GM21723 (cell line): Measurements from ENCODE around the gene DEPDC5.
A peak's percentile ranks its signal among the peaks of the same experiment; 100 is the strongest.

Experiments used
- ATAC-seq: cut with Tn5 transposase; IDR thresholded peaks from one replicate; pipeline ENCODE4 v1.9.1; 2021; ENCODE audit warnings: mild to moderate bottlenecking, moderate library complexity; ENCODE audit not compliant: unreplicated experiment

The DEPDC5 gene

DNA sequence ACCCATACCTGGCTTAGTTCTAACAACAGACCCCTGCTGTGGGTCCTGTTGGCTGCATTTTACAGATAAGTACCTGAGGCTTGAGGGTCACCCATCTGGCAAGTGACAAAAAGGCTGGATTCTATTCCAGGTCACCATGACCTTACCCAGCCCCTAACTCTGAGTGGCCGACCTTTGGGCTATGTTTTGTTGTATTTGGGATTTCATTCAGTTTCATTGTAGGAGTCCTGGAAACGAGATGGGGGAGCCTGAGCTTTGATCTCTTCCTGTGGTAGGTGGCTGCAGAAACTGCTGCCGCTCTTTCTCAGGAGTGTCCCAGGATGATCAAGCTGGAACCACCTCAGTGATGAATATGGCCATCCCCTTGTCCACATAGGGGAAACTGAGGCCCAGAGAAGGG, 165.9 kb downstream of the DEPDC5 start:
- no peak for ATAC-seq

DNA sequence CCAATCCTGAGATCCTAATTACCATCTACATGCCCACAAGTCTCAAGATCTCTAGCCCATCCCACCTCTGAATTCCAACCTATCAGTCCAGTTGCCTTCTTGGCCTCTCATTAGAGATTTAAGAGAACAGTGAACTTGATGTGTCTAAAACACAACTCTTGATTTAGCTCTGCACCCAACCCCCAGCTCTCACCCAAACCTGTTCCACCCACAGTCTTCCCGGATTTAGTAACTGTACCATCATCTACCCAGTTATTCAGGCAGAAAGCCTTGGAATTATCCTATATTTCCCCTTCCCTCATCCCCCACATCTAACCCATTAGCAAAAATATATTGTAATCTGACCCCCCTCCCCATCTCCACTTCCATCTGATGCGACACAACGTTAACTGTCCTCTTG, 166.5 kb downstream of the DEPDC5 start:
- no peak for ATAC-seq

DNA sequence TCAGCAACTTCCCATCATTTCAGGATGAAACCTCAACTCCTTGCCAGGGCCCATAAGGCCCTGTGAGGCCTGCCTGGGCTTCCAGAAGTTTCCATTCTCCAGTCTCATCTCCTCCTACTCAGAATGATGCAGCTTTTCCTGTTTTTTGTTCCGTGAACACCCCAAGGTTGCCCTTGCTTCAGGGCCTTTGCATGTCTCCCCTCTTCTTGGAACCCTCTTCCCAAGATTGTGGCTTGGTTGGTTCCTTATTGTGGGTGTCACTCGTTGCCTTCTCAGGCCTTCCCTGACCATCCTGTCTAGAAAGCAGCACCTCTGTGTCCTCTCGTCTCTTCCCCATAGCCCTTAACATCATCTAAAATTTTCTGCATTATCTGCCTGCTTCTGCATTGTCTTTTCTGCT, 167.3 kb downstream of the DEPDC5 start:
- no peak for ATAC-seq

- ATAC-seq = no peak
These were observed 168.7 kb downstream of the DEPDC5 start for GRCh38 chr22:31922534-31922933.

GRCh38 chr22:31923136-31923535, 169.3 kb downstream of the DEPDC5 start:
- no peak for ATAC-seq

GRCh38 chr22:31923747-31924146, 169.9 kb downstream of the DEPDC5 start:
- ATAC-seq = no peak

DNA sequence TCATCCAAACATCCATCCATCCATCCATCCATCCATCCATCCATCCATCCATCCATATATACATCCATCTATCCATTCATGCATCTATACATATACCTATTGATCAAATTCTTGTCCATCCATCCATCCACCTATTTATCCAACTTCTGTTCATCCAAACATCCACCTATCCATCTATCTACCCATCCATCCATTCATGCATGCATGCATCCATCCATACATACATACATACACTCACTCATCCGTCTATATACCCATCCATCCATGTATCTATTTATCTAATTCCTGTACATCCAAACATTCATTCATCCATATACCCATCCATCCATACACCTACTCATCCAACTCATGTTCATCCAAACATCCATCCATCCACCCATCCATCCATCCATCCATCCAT, 171.2 kb downstream of the DEPDC5 start:
- no peak for ATAC-seq

DNA sequence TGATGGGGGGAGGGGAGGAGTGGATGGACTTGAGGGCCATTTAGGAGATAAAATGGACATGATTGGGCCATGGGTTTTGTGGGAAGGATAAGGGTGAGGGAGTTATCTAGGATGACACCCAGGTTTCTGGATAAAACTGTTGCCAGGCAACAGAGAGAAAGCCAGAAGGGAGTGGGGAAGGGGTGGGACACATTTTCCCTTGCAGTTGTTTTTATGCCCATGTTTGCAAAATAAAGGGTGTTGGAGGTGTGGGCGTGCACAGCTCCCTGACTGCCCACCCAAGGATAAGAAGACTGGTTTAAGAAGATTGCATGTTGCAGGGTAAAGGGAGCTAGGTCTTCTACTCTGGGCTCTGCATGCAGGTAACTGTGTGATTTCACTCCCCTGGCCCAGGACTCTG, 172.2 kb downstream of the DEPDC5 start:
- ATAC-seq = no peak

- ATAC-seq = no peak
These were observed 173.2 kb downstream of the DEPDC5 start for GRCh38 chr22:31926969-31927368.

- no peak for ATAC-seq
These were observed 173.7 kb downstream of the DEPDC5 start for GRCh38 chr22:31927562-31927961.

DNA sequence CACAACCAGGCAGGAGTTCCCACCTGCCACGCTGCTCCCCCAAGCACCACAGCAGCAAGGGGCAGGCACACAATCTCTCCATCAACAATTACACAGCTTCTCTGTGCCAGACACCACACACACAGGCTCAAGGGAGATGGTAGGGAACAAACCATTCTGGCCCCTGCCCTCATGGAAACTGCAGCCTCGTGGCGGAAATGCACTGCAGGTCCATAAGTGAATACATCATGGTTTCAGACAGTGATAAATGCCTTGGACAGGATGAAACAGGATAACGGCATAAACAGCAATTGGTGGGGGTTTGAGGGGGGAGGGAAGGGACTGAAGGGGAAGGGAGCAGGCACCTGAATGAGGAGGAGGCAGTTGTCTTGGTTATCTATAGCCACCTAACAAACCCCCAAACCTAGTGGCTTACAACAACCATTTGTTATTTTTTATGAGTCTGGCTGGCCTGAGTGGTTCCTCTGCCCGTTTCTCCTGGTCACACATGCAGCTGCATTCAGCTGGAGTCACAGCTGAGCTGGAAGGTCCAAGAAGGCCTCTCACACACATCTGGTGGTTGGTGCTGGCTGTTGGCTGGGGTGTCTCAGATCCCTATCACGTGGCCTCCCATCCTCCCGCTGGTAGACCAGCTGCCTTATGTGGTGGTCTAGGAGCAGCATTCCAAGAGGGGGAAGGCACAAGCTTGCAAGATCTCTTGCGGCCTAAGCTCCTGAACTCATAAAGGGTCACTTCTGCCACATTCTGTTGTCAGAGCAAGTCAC, 175.5 kb downstream of the DEPDC5 start:
- ATAC-seq = no peak

- no peak for ATAC-seq
These were observed 179.0 kb downstream of the DEPDC5 start for GRCh38 chr22:31932863-31933262.

- ATAC-seq = no peak
These were observed 179.6 kb downstream of the DEPDC5 start for GRCh38 chr22:31933406-31933805.

- no peak for ATAC-seq
These were observed 180.1 kb downstream of the DEPDC5 start for GRCh38 chr22:31933816-31934482.

GRCh38 chr22:31935961-31936635, 182.3 kb downstream of the DEPDC5 start:
- no peak for ATAC-seq

DNA sequence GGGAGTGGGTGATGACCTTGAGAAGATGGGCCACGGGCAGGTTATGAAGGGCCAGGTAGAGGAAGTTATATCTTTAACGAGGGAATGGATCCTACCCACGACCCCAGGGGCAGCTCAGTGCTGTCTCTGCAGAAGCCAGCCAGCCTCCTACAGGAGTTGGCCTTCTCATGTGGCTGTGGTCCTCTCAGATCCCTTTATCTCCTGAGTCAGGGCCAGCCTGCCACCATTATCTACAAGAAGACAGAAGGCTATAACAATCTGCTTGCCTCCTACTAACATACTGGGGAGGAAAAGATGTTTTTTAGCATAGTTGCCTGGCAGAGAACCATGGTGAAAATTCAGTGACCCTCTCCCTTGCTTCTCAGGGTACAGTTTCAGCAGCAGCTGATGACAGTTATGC, 183.5 kb downstream of the DEPDC5 start:
- no peak for ATAC-seq

GRCh38 chr22:31938296-31938695, 184.5 kb downstream of the DEPDC5 start:
- ATAC-seq = no peak

GRCh38 chr22:31940506-31940905, 186.7 kb downstream of the DEPDC5 start:
- no peak for ATAC-seq

- ATAC-seq = no peak
These were observed 188.3 kb downstream of the DEPDC5 start for GRCh38 chr22:31942091-31942490.

GRCh38 chr22:31943206-31943977, 189.6 kb downstream of the DEPDC5 start:
- ATAC-seq = no peak

- ATAC-seq = peak; percentile 47
These were observed 190.3 kb downstream of the DEPDC5 start, which contains the start of gene YWHAH for GRCh38 chr22:31943978-31944699. YWHAH (plus strand) TSS chr22:31944535; CDS start chr22:31944734, 199 bp downstream.
